Panc1 (cell line): Measurements from ENCODE around the gene IL34.

Source experiments
- CTCF ChIP-seq: fragments of 450-650 bp; IDR thresholded peaks from 2 replicates; pipeline ENCODE4 v1.5.1; 2017; ENCODE audit warnings: mild to moderate bottlenecking
- POLR2AphosphoS5 ChIP-seq: IDR thresholded peaks from 2 replicates; pipeline ENCODE4 v1.6.1; 2012; ENCODE audit warnings: mild to moderate bottlenecking, low read depth, low read length, moderate library complexity
- REST ChIP-seq, 2 experiments: IDR thresholded peaks; 2 replicates each; pipeline ENCODE4 v1.6.1; 2011 to 2012; ENCODE audit warnings: low read depth in 2 of 2, control low read depth in 1 of 2, low read length in 1 of 2, mild to moderate bottlenecking in 1 of 2, moderate library complexity in 1 of 2; ENCODE audit not compliant: insufficient read depth in 1 of 2
- TCF7L2 ChIP-seq: IDR thresholded peaks from 2 replicates; pipeline ENCODE4 v1.6.1; 2011; ENCODE audit warnings: mild to moderate bottlenecking, low read depth, low read length, inconsistent platforms

GRCh38 chr16:70694868-70695218 lies 48.5 kb downstream of the IL34 start:
- no peak for TF ChIP-seq CTCF
- no peak for TF ChIP-seq POLR2AphosphoS5
- no peak for TF ChIP-seq REST (IDR thresholded peaks at IDR 0.05; ENCODE audit: insufficient read depth in 1 of 2, low read depth in 2 of 2, low read length in 1 of 2)
- no peak for TF ChIP-seq TCF7L2
